H9 (cell line): ENCODE measurements around the gene OST4. TPM values are rescaled to one million over a fixed set of nuclear protein-coding genes. Genes with fewer than 3 reads are reported as not detected.

Source experiments
- DNase-seq: peaks from one replicate; pipeline ENCODE4 v3.0.0-alpha.2; 2017
- H2AFZ ChIP-seq: one replicate; pipeline ENCODE4 v1.6.1; 2013; ENCODE audit warnings: mild to moderate bottlenecking, low read length, control low read depth, moderate library complexity
- H2AK5ac ChIP-seq: 2 replicates; pipeline ENCODE4 v1.6.1; 2013; ENCODE audit warnings: low read length, control low read depth, mixed read lengths; ENCODE audit not compliant: insufficient read length
- H2BK120ac ChIP-seq: one replicate; pipeline ENCODE4 v1.6.1; 2013; ENCODE audit warnings: low read depth, mild to moderate bottlenecking, low read length, control low read depth, inconsistent platforms; ENCODE audit not compliant: poor library complexity, severe bottlenecking
- H2BK12ac ChIP-seq: 2 replicates; pipeline ENCODE4 v1.6.1; 2013; ENCODE audit warnings: low read length, control low read depth, mixed read lengths, low read depth; ENCODE audit not compliant: insufficient read length
- H2BK15ac ChIP-seq: 2 replicates; pipeline ENCODE4 v1.6.1; 2013; ENCODE audit warnings: low read depth, low read length, control low read depth
- H2BK20ac ChIP-seq: one replicate; pipeline ENCODE4 v1.6.1; 2013; ENCODE audit warnings: low read depth, mild to moderate bottlenecking, low read length, control low read depth, inconsistent platforms; ENCODE audit not compliant: poor library complexity, severe bottlenecking
- H2BK5ac ChIP-seq: 2 replicates; pipeline ENCODE4 v1.6.1; 2013; ENCODE audit warnings: low read length, control low read depth, mixed read lengths; ENCODE audit not compliant: insufficient read length
- H3K14ac ChIP-seq: 2 replicates; pipeline ENCODE4 v1.6.1; 2013; ENCODE audit warnings: low read length, control low read depth; ENCODE audit not compliant: insufficient read depth
- H3K18ac ChIP-seq: 2 replicates; pipeline ENCODE4 v1.6.1; 2013; ENCODE audit warnings: low read depth, mild to moderate bottlenecking, mixed read lengths, low read length, control low read depth; ENCODE audit not compliant: insufficient read length
- H3K23ac ChIP-seq: 2 replicates; pipeline ENCODE4 v1.6.1; 2013; ENCODE audit warnings: low read length, control low read depth, mixed read lengths, low read depth; ENCODE audit not compliant: insufficient read length
- H3K23me2 ChIP-seq: 2 replicates; pipeline ENCODE4 v1.6.1; 2013; ENCODE audit warnings: low read depth, mild to moderate bottlenecking, mixed read lengths, low read length, control low read depth; ENCODE audit not compliant: insufficient read length, poor library complexity, severe bottlenecking
- H3K27ac ChIP-seq: 2 replicates; pipeline ENCODE4 v1.5.1; 2013; ENCODE audit warnings: low read length, control low read depth, mixed read lengths, low read depth; ENCODE audit not compliant: insufficient read length
- H3K27me3 ChIP-seq: 2 replicates; pipeline ENCODE4 v1.6.1; 2013; ENCODE audit warnings: low read length, control low read depth, inconsistent platforms; ENCODE audit not compliant: insufficient read depth
- H3K4ac ChIP-seq: 2 replicates; pipeline ENCODE4 v1.6.1; 2013; ENCODE audit warnings: low read depth, mild to moderate bottlenecking, control low read depth, inconsistent platforms, low read length, moderate library complexity
- H3K4me1 ChIP-seq: 2 replicates; pipeline ENCODE4 v1.6.1; 2013; ENCODE audit warnings: low read length, control low read depth, inconsistent platforms; ENCODE audit not compliant: insufficient read depth
- H3K4me2 ChIP-seq: 2 replicates; pipeline ENCODE4 v1.6.1; 2013; ENCODE audit warnings: low read length, control low read depth, mixed read lengths; ENCODE audit not compliant: insufficient read length, insufficient read depth
- H3K56ac ChIP-seq: 2 replicates; pipeline ENCODE4 v1.6.1; 2013; ENCODE audit warnings: low read depth, mild to moderate bottlenecking, mixed read lengths, low read length, control low read depth; ENCODE audit not compliant: insufficient read length
- H3K79me1 ChIP-seq: 2 replicates; pipeline ENCODE4 v1.6.1; 2013; ENCODE audit warnings: low read depth, mild to moderate bottlenecking, moderate library complexity, low read length, control low read depth, inconsistent platforms; ENCODE audit not compliant: insufficient read depth, poor library complexity, severe bottlenecking
- H3K79me2 ChIP-seq: 2 replicates; pipeline ENCODE4 v1.6.1; 2013; ENCODE audit warnings: low read length, control low read depth, inconsistent platforms; ENCODE audit not compliant: insufficient read depth
- H3K9ac ChIP-seq: 2 replicates; pipeline ENCODE4 v1.6.1; 2013; ENCODE audit warnings: low read length, control low read depth, mixed read lengths; ENCODE audit not compliant: insufficient read length; ENCODE audit errors: extremely low read depth
- H3K9me3 ChIP-seq: one replicate; pipeline ENCODE4 v1.6.1; 2013; ENCODE audit warnings: low read depth, low read length, inconsistent platforms; ENCODE audit not compliant: control insufficient read depth
- H3T11ph ChIP-seq: one replicate; pipeline ENCODE4 v1.6.1; 2013; ENCODE audit warnings: mild to moderate bottlenecking, low read length, control low read depth, inconsistent platforms
- H4K20me1 ChIP-seq: one replicate; pipeline ENCODE4 v1.6.1; 2013; ENCODE audit not compliant: control insufficient read depth, insufficient read length, insufficient read depth
- H4K5ac ChIP-seq: 2 replicates; pipeline ENCODE4 v1.6.1; 2013; ENCODE audit warnings: low read depth, mild to moderate bottlenecking, mixed read lengths, low read length, control low read depth; ENCODE audit not compliant: insufficient read length
- H4K8ac ChIP-seq: replicated peaks from 2 replicates; pipeline ENCODE4 v1.6.1; 2013; ENCODE audit warnings: low read length, control low read depth, mixed read lengths, low read depth; ENCODE audit not compliant: insufficient read length
- H4K91ac ChIP-seq: 2 replicates; pipeline ENCODE4 v1.6.1; 2013; ENCODE audit warnings: low read depth, mild to moderate bottlenecking, moderate library complexity, mixed read lengths, low read length, control low read depth; ENCODE audit not compliant: insufficient read length
- H3K27ac Mint-ChIP-seq, 3 experiments: 2 replicates in 2 of 3; 3 replicates in 1 of 3; pipeline ENCODE4 v1.8.0; 2020 to 2021; ENCODE audit warnings: mixed read lengths in 3 of 3, mild to moderate bottlenecking in 1 of 3, moderate library complexity in 1 of 3
- H3K27me3 Mint-ChIP-seq: 2 replicates; pipeline ENCODE4 v1.8.0; 2021; ENCODE audit warnings: low read depth, mild to moderate bottlenecking, moderate library complexity, mixed read lengths
- H3K36me3 Mint-ChIP-seq, 3 experiments: 2 replicates in 2 of 3; 3 replicates in 1 of 3; pipeline ENCODE4 v1.8.0; 2020 to 2021; ENCODE audit warnings: low read depth in 3 of 3, mixed read lengths in 3 of 3; ENCODE audit not compliant: insufficient read depth in 1 of 3
- H3K4me1 Mint-ChIP-seq, 2 experiments: 2 replicates each; pipeline ENCODE4 v1.8.0; 2020; ENCODE audit warnings: mixed read lengths in 2 of 2
- H3K4me3 Mint-ChIP-seq, 2 experiments: 2 replicates in 1 of 2; 3 replicates in 1 of 2; pipeline ENCODE4 v1.8.0; 2020 to 2021; ENCODE audit warnings: mild to moderate bottlenecking in 2 of 2, mixed read lengths in 2 of 2, moderate library complexity in 1 of 2
- H3K9me3 Mint-ChIP-seq, 2 experiments: 2 replicates in 1 of 2; 3 replicates in 1 of 2; pipeline ENCODE4 v1.8.0; 2020; ENCODE audit warnings: mild to moderate bottlenecking in 2 of 2, mixed read lengths in 2 of 2, moderate library complexity in 1 of 2
- WGBS: extraction: QIAGEN DNeasy Blood & Tissue Kit; methylation state at CpG from one replicate; pipeline ENCODE4 v1.1.7; 2013; ENCODE audit warnings: missing lambda C conversion rate, low lambda C conversion rate, mixed read lengths; ENCODE audit not compliant: insufficient read length; ENCODE audit errors: extremely low coverage; 5-methylcytosine and 5-hydroxymethylcytosine counted together
- total RNA-seq: library from RNA; stranded (reverse); gene quantifications from 2 replicates; pipeline ENCODE4 v1.2.1, GENCODE V29; 2021
- TF ChIP-seq, protein P1 (sequence below): fragments of 200-600 bp; sonication (generic); conservative IDR thresholded peaks from 3 replicates; pipeline ENCODE4 v1.8.0; 2021; ENCODE audit warnings: antibody characterized with exemption, mild to moderate bottlenecking

The OST4 gene
- total RNA-seq, 1 experiment from 2014 or later, result 215 TPM

DNA sequence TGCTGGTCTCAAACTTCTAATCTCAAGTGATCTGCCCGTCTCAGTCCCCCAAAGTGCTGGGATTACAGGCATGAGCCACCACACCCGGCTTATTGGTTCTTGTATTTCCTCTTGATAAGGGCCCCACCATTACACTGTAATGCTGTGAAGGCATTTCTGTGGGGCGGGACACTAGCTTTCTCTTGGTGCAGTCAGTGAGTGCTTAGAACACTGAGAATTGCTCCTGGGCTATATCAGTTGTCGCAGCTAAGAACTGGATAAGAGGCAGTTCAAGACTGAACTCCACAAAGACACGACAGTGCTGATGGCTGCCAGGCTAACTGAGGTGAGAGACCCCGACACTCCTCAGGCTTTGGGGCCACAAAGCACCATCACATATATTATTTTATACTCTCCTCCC is 17.2 kb upstream of the OST4 start:
- H3K27ac Mint-ChIP-seq, result no peak overlapping the region; a peak in 1 of 7 replicates
- Histone ChIP-seq H3T11ph (no peak overlapping the region), H2AK5ac (no peak overlapping the region), H2BK12ac (no peak overlapping the region), H2BK5ac (no peak overlapping the region), H3K56ac (no peak overlapping the region), H4K91ac (no peak overlapping the region), H3K4me2 (no peak overlapping the region), H4K8ac (no peak overlapping the region), H3K9ac (no peak overlapping the region), H3K4me1 (no peaks in the 10 kb centered on the region), H2BK120ac (no peak overlapping the region), H3K79me2 (no peaks in the 10 kb centered on the region), H3K14ac (no peak overlapping the region), H3K27me3 (no peaks in the 10 kb centered on the region), H3K23me2 (peaks cover 13% of the 10 kb centered on the region), H3K18ac (no peak overlapping the region), H3K23ac (no peak overlapping the region), H4K5ac (no peak overlapping the region), H3K4ac (no peak overlapping the region), H2AFZ (no peak overlapping the region), H3K9me3 (no peaks in the 10 kb centered on the region), H4K20me1 (no peaks in the 10 kb centered on the region), H2BK20ac (no peak overlapping the region), H3K79me1 (no peaks in the 10 kb centered on the region), H2BK15ac (no peak overlapping the region), H3K27ac (no peak overlapping the region)
- peaks cover 15 to 21% of the 10 kb centered on the region in 2 experiments for H3K4me1 Mint-ChIP-seq
- WGBS, result no CpG with 5 or more reads among the region's 6 CpGs
- TF ChIP-seq, protein P1, sequence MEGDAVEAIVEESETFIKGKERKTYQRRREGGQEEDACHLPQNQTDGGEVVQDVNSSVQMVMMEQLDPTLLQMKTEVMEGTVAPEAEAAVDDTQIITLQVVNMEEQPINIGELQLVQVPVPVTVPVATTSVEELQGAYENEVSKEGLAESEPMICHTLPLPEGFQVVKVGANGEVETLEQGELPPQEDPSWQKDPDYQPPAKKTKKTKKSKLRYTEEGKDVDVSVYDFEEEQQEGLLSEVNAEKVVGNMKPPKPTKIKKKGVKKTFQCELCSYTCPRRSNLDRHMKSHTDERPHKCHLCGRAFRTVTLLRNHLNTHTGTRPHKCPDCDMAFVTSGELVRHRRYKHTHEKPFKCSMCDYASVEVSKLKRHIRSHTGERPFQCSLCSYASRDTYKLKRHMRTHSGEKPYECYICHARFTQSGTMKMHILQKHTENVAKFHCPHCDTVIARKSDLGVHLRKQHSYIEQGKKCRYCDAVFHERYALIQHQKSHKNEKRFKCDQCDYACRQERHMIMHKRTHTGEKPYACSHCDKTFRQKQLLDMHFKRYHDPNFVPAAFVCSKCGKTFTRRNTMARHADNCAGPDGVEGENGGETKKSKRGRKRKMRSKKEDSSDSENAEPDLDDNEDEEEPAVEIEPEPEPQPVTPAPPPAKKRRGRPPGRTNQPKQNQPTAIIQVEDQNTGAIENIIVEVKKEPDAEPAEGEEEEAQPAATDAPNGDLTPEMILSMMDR, result no peak
- peaks cover 20% of the 10 kb centered on the region for H3K27me3 Mint-ChIP-seq
- H3K36me3 Mint-ChIP-seq, result no peaks in the 10 kb centered on the region; a peak in 1 of 7 replicates
- no peak for DNase-seq
- no peak overlapping the region for H3K4me3 Mint-ChIP-seq
- H3K9me3 Mint-ChIP-seq, result no peaks in the 10 kb centered on the region
